ENCODE data around the gene L2HGDH. TPM values are rescaled to one million over a fixed set of nuclear protein-coding genes. Genes with fewer than 3 reads are reported as not detected.

L2HGDH gene
- polyA plus RNA-seq, 2 of the 4 experiments (the other 2 are of a cell fraction): 14.5 to 18.1 TPM

DNA sequence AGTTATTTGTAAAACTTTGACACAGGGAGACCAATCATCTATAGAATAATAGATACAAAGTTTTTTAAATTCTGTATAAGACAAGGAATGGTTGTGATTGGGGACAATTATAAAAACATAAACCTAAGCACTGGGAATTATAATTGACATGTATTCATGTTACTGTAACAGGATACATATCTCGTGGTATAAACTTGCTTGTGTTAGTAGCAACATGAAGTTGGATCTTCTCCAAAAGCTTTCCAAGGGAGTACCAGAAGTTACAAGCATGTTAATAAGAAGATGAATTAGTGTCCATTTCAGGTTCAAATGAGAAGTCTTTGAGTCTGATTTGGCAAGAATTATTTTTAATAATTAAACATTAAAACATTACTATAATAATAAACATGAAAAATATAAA is 42.5 kb upstream of the L2HGDH start (continued):
- TF ChIP-seq, protein P1, sequence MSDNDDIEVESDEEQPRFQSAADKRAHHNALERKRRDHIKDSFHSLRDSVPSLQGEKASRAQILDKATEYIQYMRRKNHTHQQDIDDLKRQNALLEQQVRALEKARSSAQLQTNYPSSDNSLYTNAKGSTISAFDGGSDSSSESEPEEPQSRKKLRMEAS (IDR thresholded peaks at IDR 0.05): no peak
- TF ChIP-seq ESRRA (IDR thresholded peaks at IDR 0.05; ENCODE audit: borderline replicate concordance, low read length) (no peak), HOXB13 (CRISPR knock-in tag; IDR thresholded peaks at IDR 0.05; ENCODE audit: low read depth) (no peak)

DNA sequence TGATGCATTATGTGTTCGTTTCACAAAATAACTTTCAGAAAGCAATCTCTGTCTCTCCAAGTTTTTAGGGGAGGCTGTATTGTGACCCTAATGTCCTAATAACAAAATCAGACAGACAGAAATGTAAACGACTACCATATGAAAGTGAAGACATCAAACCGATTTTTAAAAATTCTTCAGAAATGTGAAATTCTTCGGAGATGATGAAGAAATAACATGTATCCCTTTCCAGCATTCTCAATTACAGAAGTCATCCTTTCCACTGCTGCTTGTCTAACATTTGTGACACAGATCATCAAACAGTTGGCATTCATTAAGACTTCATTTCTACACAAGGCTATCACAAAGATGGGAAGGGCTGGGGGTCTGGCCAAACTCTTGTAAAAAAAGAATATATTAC is 41.1 kb upstream of the L2HGDH start:
- no peak overlapping the region for H3K27ac ChIP-seq
- ChIA-PET POLR2A (no interaction called here), CTCF (interaction anchor here (1.2 kb wide), 1 partner anchor 425 kb away, joined by 3 read pairs; no protein-coding TSS in a partner anchor)
- DNase-seq (ENCODE audit: low read depth in 1 of 2, low spot score in 1 of 2) (no peak), ATAC-seq (no peak), FAIRE-seq (no peak)
- no peaks in the 10 kb centered on the region for H3K9me3 ChIP-seq
- no peaks in the 10 kb centered on the region for H3K4me1 ChIP-seq
- no peak overlapping the region for H3K4me3 ChIP-seq
- H3K4me2 ChIP-seq: no peak overlapping the region
- TF ChIP-seq, protein P2, sequence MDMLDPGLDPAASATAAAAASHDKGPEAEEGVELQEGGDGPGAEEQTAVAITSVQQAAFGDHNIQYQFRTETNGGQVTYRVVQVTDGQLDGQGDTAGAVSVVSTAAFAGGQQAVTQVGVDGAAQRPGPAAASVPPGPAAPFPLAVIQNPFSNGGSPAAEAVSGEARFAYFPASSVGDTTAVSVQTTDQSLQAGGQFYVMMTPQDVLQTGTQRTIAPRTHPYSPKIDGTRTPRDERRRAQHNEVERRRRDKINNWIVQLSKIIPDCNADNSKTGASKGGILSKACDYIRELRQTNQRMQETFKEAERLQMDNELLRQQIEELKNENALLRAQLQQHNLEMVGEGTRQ (IDR thresholded peaks at IDR 0.05): no peak
- TF ChIP-seq CHD2 (IDR thresholded peaks at IDR 0.05; ENCODE audit: low read length, partially characterized antibody) (no peak), RCOR1 (IDR thresholded peaks at IDR 0.05; ENCODE audit: low read depth, low read length) (no peak), EHF (CRISPR knock-in tag; IDR thresholded peaks at IDR 0.05) (no peak), MYC (IDR thresholded peaks at IDR 0.05; ENCODE audit: borderline replicate concordance, low read length) (no peak), RARB (CRISPR knock-in tag; IDR thresholded peaks at IDR 0.05) (no peak), TP53 (CRISPR knock-in tag; IDR thresholded peaks at IDR 0.05) (no peak), PHF8 (IDR thresholded peaks at IDR 0.05; ENCODE audit: borderline replicate concordance, low read depth) (no peak), HOXB5 (CRISPR knock-in tag; IDR thresholded peaks at IDR 0.05) (no peak), EHMT2 (IDR thresholded peaks at IDR 0.05; ENCODE audit: low read depth) (no peak), ZNF302 (CRISPR knock-in tag; IDR thresholded peaks at IDR 0.05) (no peak), MAZ (IDR thresholded peaks at IDR 0.05; ENCODE audit: borderline replicate concordance, low read depth, low read length) (no peak), CEBPB (IDR thresholded peaks at IDR 0.05) (no peak), JUN (IDR thresholded peaks at IDR 0.05) (no peak)
- WGBS (ENCODE audit: missing lambda C conversion rate): 42% methylated on average over 4 of the region's 4 CpGs

GRCh38 chr14:50352584-50352983 is 40.6 kb upstream of the L2HGDH start:
- Histone ChIP-seq H3K4me2 (no peak overlapping the region), H3K4me1 (peaks cover 5% of the 10 kb centered on the region), H3K9me3 (no peaks in the 10 kb centered on the region), H3K27ac (no peak overlapping the region), H3K4me3 (no peak overlapping the region)
- WGBS (ENCODE audit: missing lambda C conversion rate): 76% methylated on average over 4 of the region's 4 CpGs
- CTCF ChIA-PET: interaction anchor here (1.2 kb wide), 1 partner anchor 425 kb away, joined by 3 read pairs; no protein-coding TSS in a partner anchor
- TF ChIP-seq ATOH8 (CRISPR knock-in tag; IDR thresholded peaks at IDR 0.05; ENCODE audit: low read depth) (no peak), NFE2L2 (conservative IDR thresholded peaks at IDR 0.05; ENCODE audit: low read length) (no peak), KDM1A (IDR thresholded peaks at IDR 0.05; ENCODE audit: low read depth) (no peak), RCOR1 (IDR thresholded peaks at IDR 0.05; ENCODE audit: low read depth, low read length) (no peak), TFCP2L1 (CRISPR knock-in tag; IDR thresholded peaks at IDR 0.05) (no peak), HEYL (CRISPR knock-in tag; IDR thresholded peaks at IDR 0.05) (no peak), PHF8 (IDR thresholded peaks at IDR 0.05; ENCODE audit: borderline replicate concordance, low read depth) (no peak), POLR2AphosphoS2 (conservative IDR thresholded peaks at IDR 0.05; ENCODE audit: low read length) (no peak), SMC3 (IDR thresholded peaks at IDR 0.05) (no peak), ZNF302 (CRISPR knock-in tag; IDR thresholded peaks at IDR 0.05) (no peak)
- TF ChIP-seq, protein P3, sequence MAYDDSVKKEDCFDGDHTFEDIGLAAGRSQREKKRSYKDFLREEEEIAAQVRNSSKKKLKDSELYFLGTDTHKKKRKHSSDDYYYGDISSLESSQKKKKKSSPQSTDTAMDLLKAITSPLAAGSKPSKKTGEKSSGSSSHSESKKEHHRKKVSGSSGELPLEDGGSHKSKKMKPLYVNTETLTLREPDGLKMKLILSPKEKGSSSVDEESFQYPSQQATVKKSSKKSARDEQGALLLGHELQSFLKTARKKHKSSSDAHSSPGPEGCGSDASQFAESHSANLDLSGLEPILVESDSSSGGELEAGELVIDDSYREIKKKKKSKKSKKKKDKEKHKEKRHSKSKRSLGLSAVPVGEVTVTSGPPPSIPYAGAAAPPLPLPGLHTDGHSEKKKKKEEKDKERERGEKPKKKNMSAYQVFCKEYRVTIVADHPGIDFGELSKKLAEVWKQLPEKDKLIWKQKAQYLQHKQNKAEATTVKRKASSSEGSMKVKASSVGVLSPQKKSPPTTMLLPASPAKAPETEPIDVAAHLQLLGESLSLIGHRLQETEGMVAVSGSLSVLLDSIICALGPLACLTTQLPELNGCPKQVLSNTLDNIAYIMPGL (CRISPR knock-in tag; IDR thresholded peaks at IDR 0.05; ENCODE audit: borderline replicate concordance): no peak
- TF ChIP-seq, protein P1 (IDR thresholded peaks at IDR 0.05): no peak
- TF ChIP-seq, protein P4, sequence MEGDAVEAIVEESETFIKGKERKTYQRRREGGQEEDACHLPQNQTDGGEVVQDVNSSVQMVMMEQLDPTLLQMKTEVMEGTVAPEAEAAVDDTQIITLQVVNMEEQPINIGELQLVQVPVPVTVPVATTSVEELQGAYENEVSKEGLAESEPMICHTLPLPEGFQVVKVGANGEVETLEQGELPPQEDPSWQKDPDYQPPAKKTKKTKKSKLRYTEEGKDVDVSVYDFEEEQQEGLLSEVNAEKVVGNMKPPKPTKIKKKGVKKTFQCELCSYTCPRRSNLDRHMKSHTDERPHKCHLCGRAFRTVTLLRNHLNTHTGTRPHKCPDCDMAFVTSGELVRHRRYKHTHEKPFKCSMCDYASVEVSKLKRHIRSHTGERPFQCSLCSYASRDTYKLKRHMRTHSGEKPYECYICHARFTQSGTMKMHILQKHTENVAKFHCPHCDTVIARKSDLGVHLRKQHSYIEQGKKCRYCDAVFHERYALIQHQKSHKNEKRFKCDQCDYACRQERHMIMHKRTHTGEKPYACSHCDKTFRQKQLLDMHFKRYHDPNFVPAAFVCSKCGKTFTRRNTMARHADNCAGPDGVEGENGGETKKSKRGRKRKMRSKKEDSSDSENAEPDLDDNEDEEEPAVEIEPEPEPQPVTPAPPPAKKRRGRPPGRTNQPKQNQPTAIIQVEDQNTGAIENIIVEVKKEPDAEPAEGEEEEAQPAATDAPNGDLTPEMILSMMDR (IDR thresholded peaks at IDR 0.05): no peak
- ATAC-seq: no peak
- POLR2A ChIA-PET: no interaction called here
- no peak for FAIRE-seq
- no peak for DNase-seq (ENCODE audit: low read depth in 1 of 2, low spot score in 1 of 2)
